Adrenal gland (tissue), 5 donors: ENCODE measurements around the gene GRM3.

ENCODE experiments used
- CTCF ChIP-seq, 6 experiments: fragments of 450-650 bp in 4 of 6; fragments of 200-600 bp in 2 of 6; sonication (generic) in 1 of 6; IDR thresholded peaks; 1 replicate in 5 of 6; 2 replicates in 1 of 6; pipeline versions ENCODE4 v1.5.1 to v1.8.0; 2016 to 2021; ENCODE audit warnings: antibody characterized with exemption in 6 of 6, mild to moderate bottlenecking in 2 of 6, moderate library complexity in 1 of 6
- POLR2A ChIP-seq, 2 donors: fragments of 450-650 bp; IDR thresholded peaks; one replicate each; pipeline ENCODE4 v1.6.1; 2017; ENCODE audit warnings: antibody characterized with exemption in 2 of 2, mild to moderate bottlenecking in 2 of 2, moderate library complexity in 1 of 2
- donor health status: DM: no; HTN: no; CAD: no.

GRCh38 chr7:86648169-86648568 is 4.5 kb downstream of the GRM3 start:
- TF ChIP-seq CTCF (IDR thresholded peaks at IDR 0.05) (no peak), POLR2A (IDR thresholded peaks at IDR 0.05) (no peak)
